Liver (tissue), 2 donors: Measurements from ENCODE around the gene PSD4.

Experiments used
- MAX ChIP-seq: IDR thresholded peaks from 2 replicates; pipeline ENCODE4 v1.6.1; 2016; ENCODE audit warnings: antibody characterized with exemption
- SP1 ChIP-seq: IDR thresholded peaks from 2 replicates; pipeline ENCODE4 v1.6.1; 2018; ENCODE audit warnings: antibody characterized with exemption, mild to moderate bottlenecking
- ZBTB33 ChIP-seq: IDR thresholded peaks from 2 replicates; pipeline ENCODE4 v1.6.1; 2016; ENCODE audit warnings: antibody characterized with exemption
- donor health status: healthy.

- TF ChIP-seq MAX (no peak), SP1 (no peak), ZBTB33 (no peak)
Observed at GRCh38 chr2:113232740-113233139, 59.0 kb downstream of the PSD4 start.
